Hepatocyte (in vitro differentiated cells): ENCODE measurements around the gene CEP78. TPM values are rescaled to one million over a fixed set of nuclear protein-coding genes. Genes with fewer than 3 reads are reported as not detected.
A peak's percentile ranks its signal among the peaks of the same experiment; 100 is the strongest.

Experiments
- DNase-seq: peaks from one replicate; pipeline ENCODE4 v3.0.0-alpha.2; 2016; ENCODE audit warnings: low spot score
- H2AFZ ChIP-seq: fragments of 200-600 bp; sonication (generic); 2 replicates; pipeline ENCODE4 v1.6.0; 2016; ENCODE audit warnings: antibody characterized with exemption, mild to moderate bottlenecking
- H3K27ac ChIP-seq: fragments of 200-600 bp; sonication (generic); 2 replicates; pipeline ENCODE4 v1.5.1; 2016; ENCODE audit warnings: mild to moderate bottlenecking
- H3K27me3 ChIP-seq: fragments of 200-600 bp; sonication (generic); 2 replicates; pipeline ENCODE4 v1.6.1; 2016
- H3K36me3 ChIP-seq: fragments of 200-600 bp; sonication (generic); replicated peaks from 2 replicates; pipeline ENCODE4 v1.5.1; 2016; ENCODE audit warnings: low read depth; ENCODE audit not compliant: insufficient read depth
- H3K4me1 ChIP-seq: fragments of 200-600 bp; sonication (generic); 2 replicates; pipeline ENCODE4 v1.5.1; 2016; ENCODE audit warnings: mild to moderate bottlenecking, moderate library complexity; ENCODE audit not compliant: insufficient read depth
- H3K4me2 ChIP-seq: fragments of 200-600 bp; sonication (generic); 2 replicates; pipeline ENCODE4 v1.6.0; 2016
- H3K4me3 ChIP-seq: fragments of 200-600 bp; sonication (generic); 2 replicates; pipeline ENCODE4 v1.5.1; 2016; ENCODE audit warnings: mild to moderate bottlenecking
- H3K79me2 ChIP-seq: fragments of 200-600 bp; sonication (generic); 2 replicates; pipeline ENCODE4 v1.6.0; 2017; ENCODE audit warnings: mild to moderate bottlenecking
- H3K9me2 ChIP-seq: fragments of 200-600 bp; sonication (generic); replicated peaks from 2 replicates; pipeline ENCODE4 v1.6.0; 2017; ENCODE audit warnings: mild to moderate bottlenecking; ENCODE audit not compliant: insufficient read depth
- H3K9me3 ChIP-seq: fragments of 200-600 bp; sonication (generic); 2 replicates; pipeline ENCODE4 v1.5.1; 2016; ENCODE audit warnings: low read depth, mild to moderate bottlenecking
- H4K20me1 ChIP-seq: fragments of 200-600 bp; sonication (generic); 2 replicates; pipeline ENCODE4 v1.6.0; 2016; ENCODE audit warnings: mild to moderate bottlenecking; ENCODE audit not compliant: insufficient read depth, poor library complexity, severe bottlenecking
- EZH2 ChIP-seq: fragments of 200-600 bp; sonication (generic); IDR thresholded peaks from 2 replicates; pipeline ENCODE4 v1.6.1; 2016; ENCODE audit warnings: antibody characterized with exemption, mild to moderate bottlenecking, borderline replicate concordance
- EZH2phosphoT487 ChIP-seq: fragments of 200-600 bp; sonication (generic); IDR thresholded peaks from one replicate; pipeline ENCODE4 v1.6.1; 2018; ENCODE audit warnings: antibody characterized with exemption, mild to moderate bottlenecking, low read depth, moderate library complexity; ENCODE audit not compliant: unreplicated experiment, severe bottlenecking
- WGBS: methylation state at CpG from one replicate; pipeline ENCODE4 v1.1.6; 2016; ENCODE audit warnings: low lambda C conversion rate; ENCODE audit errors: missing lambda C conversion rate; 5-methylcytosine and 5-hydroxymethylcytosine counted together
- polyA plus RNA-seq: library from polyadenylated mRNA; unstranded; fragments of >200 nt; fragmentation: Nextera tagmentation; extraction: Ambion mirVana; gene quantifications from 2 replicates; pipeline ENCODE4 v1.2.1, GENCODE V29; 2016
- total RNA-seq: library from RNA; depleted of rRNA; stranded (reverse); fragments of >200 nt; gene quantifications from 2 replicates; pipeline ENCODE4 v1.2.3, GENCODE V29; 2014
- TF ChIP-seq, protein P1 (sequence below): fragments of 200-600 bp; sonication (generic); IDR thresholded peaks from 2 replicates; pipeline ENCODE4 v1.5.1; 2016; ENCODE audit warnings: antibody characterized with exemption, mild to moderate bottlenecking; ENCODE audit not compliant: poor library complexity

CEP78 gene
- total and polyA plus RNA-seq, 2 experiments from 2014 or later: 8.1 to 17.2 TPM

DNA sequence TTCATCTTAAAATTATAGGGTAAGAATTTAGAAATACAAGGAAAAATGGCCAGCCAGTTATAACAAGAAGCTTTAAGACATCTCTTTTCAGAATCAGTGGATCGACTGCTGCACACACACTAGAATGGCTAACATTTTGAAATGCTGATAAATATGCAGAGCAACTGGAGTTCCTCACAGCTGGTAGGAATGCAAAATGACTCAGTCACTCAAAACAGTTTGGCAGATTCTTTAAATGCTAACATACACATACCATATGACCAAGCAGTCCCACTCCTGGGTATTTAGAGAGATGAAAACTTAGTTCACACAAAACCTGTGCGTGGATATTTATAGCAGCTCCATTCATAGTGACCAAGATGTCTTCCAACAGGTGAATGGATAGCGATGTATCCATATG, 37.9 kb downstream of the CEP78 start:
- Histone ChIP-seq H3K4me2 (no peak overlapping the region), H3K9me3 (no peaks in the 10 kb centered on the region), H3K79me2 (no peaks in the 10 kb centered on the region), H2AFZ (no peak overlapping the region), H3K36me3 (no peaks in the 10 kb centered on the region), H3K4me3 (no peak overlapping the region), H3K27me3 (no peaks in the 10 kb centered on the region), H3K9me2 (no peaks in the 10 kb centered on the region), H3K27ac (no peak overlapping the region), H4K20me1 (no peaks in the 10 kb centered on the region), H3K4me1 (peaks cover 9% of the 10 kb centered on the region)
- DNase-seq: no peak
- 92% methylated on average over 3 of the region's 3 CpGs for WGBS
- TF ChIP-seq EZH2phosphoT487 (no peak), EZH2 (no peak)
- TF ChIP-seq, protein P1, sequence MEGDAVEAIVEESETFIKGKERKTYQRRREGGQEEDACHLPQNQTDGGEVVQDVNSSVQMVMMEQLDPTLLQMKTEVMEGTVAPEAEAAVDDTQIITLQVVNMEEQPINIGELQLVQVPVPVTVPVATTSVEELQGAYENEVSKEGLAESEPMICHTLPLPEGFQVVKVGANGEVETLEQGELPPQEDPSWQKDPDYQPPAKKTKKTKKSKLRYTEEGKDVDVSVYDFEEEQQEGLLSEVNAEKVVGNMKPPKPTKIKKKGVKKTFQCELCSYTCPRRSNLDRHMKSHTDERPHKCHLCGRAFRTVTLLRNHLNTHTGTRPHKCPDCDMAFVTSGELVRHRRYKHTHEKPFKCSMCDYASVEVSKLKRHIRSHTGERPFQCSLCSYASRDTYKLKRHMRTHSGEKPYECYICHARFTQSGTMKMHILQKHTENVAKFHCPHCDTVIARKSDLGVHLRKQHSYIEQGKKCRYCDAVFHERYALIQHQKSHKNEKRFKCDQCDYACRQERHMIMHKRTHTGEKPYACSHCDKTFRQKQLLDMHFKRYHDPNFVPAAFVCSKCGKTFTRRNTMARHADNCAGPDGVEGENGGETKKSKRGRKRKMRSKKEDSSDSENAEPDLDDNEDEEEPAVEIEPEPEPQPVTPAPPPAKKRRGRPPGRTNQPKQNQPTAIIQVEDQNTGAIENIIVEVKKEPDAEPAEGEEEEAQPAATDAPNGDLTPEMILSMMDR: no peak

GRCh38 chr9:78278177-78278777, 42.4 kb downstream of the CEP78 start:
- no peaks in the 10 kb centered on the region for H3K9me2 ChIP-seq
- no peaks in the 10 kb centered on the region for H3K9me3 ChIP-seq
- H3K79me2 ChIP-seq: no peaks in the 10 kb centered on the region
- DNase-seq: peak; percentile 20
- peak overlapping the region; percentile 63 for H3K27ac ChIP-seq
- no peaks in the 10 kb centered on the region for H4K20me1 ChIP-seq
- no peak overlapping the region for H3K4me3 ChIP-seq
- no peaks in the 10 kb centered on the region for H3K36me3 ChIP-seq
- peak overlapping the region; percentile 62 for H3K4me2 ChIP-seq
- H3K4me1 ChIP-seq: peaks cover 22% of the 10 kb centered on the region
- H2AFZ ChIP-seq: no peak overlapping the region
- 62% methylated on average over 5 of the region's 5 CpGs for WGBS
- H3K27me3 ChIP-seq: no peaks in the 10 kb centered on the region
- no peak for TF ChIP-seq EZH2
- TF ChIP-seq, protein P1: no peak
- no peak for TF ChIP-seq EZH2phosphoT487

DNA sequence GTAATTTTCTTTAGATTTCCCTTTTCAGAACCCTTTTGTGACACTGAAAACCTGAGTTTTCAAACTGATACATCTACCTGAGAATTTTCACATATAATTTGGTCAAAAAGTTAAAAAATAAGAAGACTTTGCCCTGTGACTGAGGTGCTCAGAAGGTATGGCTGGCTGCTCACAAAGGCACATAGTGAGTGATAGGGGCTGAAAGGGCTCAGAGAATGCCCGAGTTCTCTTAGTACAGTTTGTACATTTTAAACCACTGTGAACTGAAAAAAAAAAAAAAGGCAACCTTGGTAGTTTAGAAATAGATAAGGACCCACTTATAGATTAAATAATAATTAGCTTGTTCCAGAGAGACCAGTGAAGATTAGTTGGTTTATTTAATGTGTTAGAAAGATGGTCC, 42.9 kb downstream of the CEP78 start:
- no peak for DNase-seq
- Histone ChIP-seq H3K9me2 (no peaks in the 10 kb centered on the region), H2AFZ (no peak overlapping the region), H4K20me1 (no peaks in the 10 kb centered on the region), H3K79me2 (no peaks in the 10 kb centered on the region), H3K4me1 (peaks cover 22% of the 10 kb centered on the region), H3K27ac (peak overlapping the region; percentile 63), H3K9me3 (no peaks in the 10 kb centered on the region), H3K36me3 (no peaks in the 10 kb centered on the region), H3K4me2 (peak overlapping the region; percentile 62), H3K4me3 (no peak overlapping the region), H3K27me3 (no peaks in the 10 kb centered on the region)
- TF ChIP-seq EZH2phosphoT487 (no peak), EZH2 (no peak)
- TF ChIP-seq, protein P1: no peak
- 47% methylated on average over 1 of the region's 1 CpG for WGBS
